ENCODE results near the gene CFI. TPM values are rescaled to one million over a fixed set of nuclear protein-coding genes. Genes with fewer than 3 reads are reported as not detected.
A peak's percentile ranks its signal among the peaks of the same experiment; 100 is the strongest.

Gene CFI
- total and polyA plus RNA-seq, 9 of the 15 experiments (the other 6 are each of a cell fraction or from before 2014, with no cell fraction given): 0.30 to 8.4 (median 0.95) TPM

GRCh38 chr4:109730619-109731545 lies 70.9 kb downstream of the CFI start:
- Histone ChIP-seq H3K27me3 (ENCODE audit: control insufficient read depth in 2 of 2, insufficient read depth in 2 of 2, low read length in 2 of 2) (no peaks in the 10 kb centered on the region), H3K9me1 (ENCODE audit: control insufficient read depth, insufficient read depth, low read length) (no peaks in the 10 kb centered on the region), H3K36me3 (ENCODE audit: control insufficient read depth, insufficient read depth, low read length) (peaks cover 14% of the 10 kb centered on the region; the same call in 2 of the 3 replicates), H3K4me1 (replicated peaks in 1 of 2; ENCODE audit: control insufficient read depth in 2 of 2, insufficient read depth in 2 of 2, low read length in 2 of 2) (peaks cover 16 to 37% of the 10 kb centered on the region in 2 experiments), H3K9ac (ENCODE audit: insufficient read depth in 1 of 2, low read depth in 2 of 2, low read length in 2 of 2) (peak overlapping the region; percentile 83 to 94), H3K9me3 (replicated peaks; ENCODE audit: control insufficient read depth, insufficient read depth, low read depth, low read length) (no peaks in the 10 kb centered on the region), H2AFZ (ENCODE audit: low read depth, low read length) (peak overlapping the region; percentile 99), H4K20me1 (replicated peaks; ENCODE audit: control insufficient read depth, insufficient read depth, low read length) (0 out of 2 replicates have a peak, but pooled peaks cover 3% of the 10 kb centered on the region), H3K27ac (ENCODE audit: extremely low read depth, low read depth, low read length) (peak overlapping the region; percentile 89), H3K4me3 (peak overlapping the region; percentile 81), H3K79me2 (ENCODE audit: control insufficient read depth, insufficient read depth, low read length) (peaks cover 40% of the 10 kb centered on the region), H3K4me2 (ENCODE audit: insufficient read depth, low read length) (peak overlapping the region; percentile 90)
- ATAC-seq (peak; percentile 17; the same call in 2 of the 3 replicates), DNase-seq (ENCODE audit: extremely low read depth in 1 of 4, low spot score in 3 of 4) (peak in 2 of 4 experiments; percentile 15 to 50), FAIRE-seq (no peak)
- 25% methylated on average over 21 of the region's 21 CpGs for WGBS (ENCODE audit: insufficient coverage, low coverage, missing lambda C conversion rate)
- intact Hi-C loops (cut with micrococcal nuclease) (no loop called here), in situ Hi-C loops (cut with MboI) (no loop called here)
- ChIA-PET POLR2A (interaction anchor here (0.8 to 3.4 kb wide), 5 partner anchors 10 to 89 kb away, joined by 3 to 14 read pairs (median 4); no protein-coding TSS in a partner anchor), CTCF (ENCODE audit: low intra/inter-chr PET ratio) (no interaction called here)
- BruUV-seq (replicated peaks): no TSS peak
- TF ChIP-seq MAZ (CRISPR knock-in tag; conservative IDR thresholded peaks at IDR 0.05 in 1 of 2, IDR thresholded peaks at IDR 0.05 in 1 of 2) (0 out of 4 replicates have a peak, but pooled peaks of 1 of the 2 experiments have one; percentile 24), ZNF740 (CRISPR knock-in tag; IDR thresholded peaks at IDR 0.05) (no peak), ZNF740 (tag; IDR thresholded peaks at IDR 0.05) (0 out of 4 replicates have a peak, but pooled peaks of 1 of the 2 experiments have one; percentile 4), CBFA2T3 (IDR thresholded peaks at IDR 0.05) (peak; percentile 46; the same call in 1 of the 2 replicates), TCF3 (CRISPR knock-in tag; IDR thresholded peaks at IDR 0.05) (0 out of 2 replicates have a peak, but pooled peaks have one; percentile 21)
- TF ChIP-seq, protein P1, sequence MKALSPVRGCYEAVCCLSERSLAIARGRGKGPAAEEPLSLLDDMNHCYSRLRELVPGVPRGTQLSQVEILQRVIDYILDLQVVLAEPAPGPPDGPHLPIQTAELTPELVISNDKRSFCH (CRISPR knock-in tag; IDR thresholded peaks at IDR 0.05): no peak
- TF ChIP-seq, protein P1 (tag; IDR thresholded peaks at IDR 0.05): no peak
- TF ChIP-seq, protein P2, sequence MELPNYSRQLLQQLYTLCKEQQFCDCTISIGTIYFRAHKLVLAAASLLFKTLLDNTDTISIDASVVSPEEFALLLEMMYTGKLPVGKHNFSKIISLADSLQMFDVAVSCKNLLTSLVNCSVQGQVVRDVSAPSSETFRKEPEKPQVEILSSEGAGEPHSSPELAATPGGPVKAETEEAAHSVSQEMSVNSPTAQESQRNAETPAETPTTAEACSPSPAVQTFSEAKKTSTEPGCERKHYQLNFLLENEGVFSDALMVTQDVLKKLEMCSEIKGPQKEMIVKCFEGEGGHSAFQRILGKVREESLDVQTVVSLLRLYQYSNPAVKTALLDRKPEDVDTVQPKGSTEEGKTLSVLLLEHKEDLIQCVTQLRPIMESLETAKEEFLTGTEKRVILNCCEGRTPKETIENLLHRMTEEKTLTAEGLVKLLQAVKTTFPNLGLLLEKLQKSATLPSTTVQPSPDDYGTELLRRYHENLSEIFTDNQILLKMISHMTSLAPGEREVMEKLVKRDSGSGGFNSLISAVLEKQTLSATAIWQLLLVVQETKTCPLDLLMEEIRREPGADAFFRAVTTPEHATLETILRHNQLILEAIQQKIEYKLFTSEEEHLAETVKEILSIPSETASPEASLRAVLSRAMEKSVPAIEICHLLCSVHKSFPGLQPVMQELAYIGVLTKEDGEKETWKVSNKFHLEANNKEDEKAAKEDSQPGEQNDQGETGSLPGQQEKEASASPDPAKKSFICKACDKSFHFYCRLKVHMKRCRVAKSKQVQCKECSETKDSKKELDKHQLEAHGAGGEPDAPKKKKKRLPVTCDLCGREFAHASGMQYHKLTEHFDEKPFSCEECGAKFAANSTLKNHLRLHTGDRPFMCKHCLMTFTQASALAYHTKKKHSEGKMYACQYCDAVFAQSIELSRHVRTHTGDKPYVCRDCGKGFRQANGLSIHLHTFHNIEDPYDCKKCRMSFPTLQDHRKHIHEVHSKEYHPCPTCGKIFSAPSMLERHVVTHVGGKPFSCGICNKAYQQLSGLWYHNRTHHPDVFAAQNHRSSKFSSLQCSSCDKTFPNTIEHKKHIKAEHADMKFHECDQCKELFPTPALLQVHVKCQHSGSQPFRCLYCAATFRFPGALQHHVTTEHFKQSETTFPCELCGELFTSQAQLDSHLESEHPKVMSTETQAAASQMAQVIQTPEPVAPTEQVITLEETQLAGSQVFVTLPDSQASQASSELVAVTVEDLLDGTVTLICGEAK (IDR thresholded peaks at IDR 0.05): peak; percentile 13; the same call in 1 of the 2 replicates
- TF ChIP-seq, protein P2 (CRISPR knock-in tag; IDR thresholded peaks at IDR 0.05): no peak

Data from K562 (cell line).